Measurements from ENCODE around the gene PWWP3B. TPM values are rescaled to one million over a fixed set of nuclear protein-coding genes. Genes with fewer than 3 reads are reported as not detected.

PWWP3B gene
- total and polyA plus RNA-seq, 2 of the 13 experiments (the other 11 are each of a cell fraction or from before 2014, with no cell fraction given) = 0.04 TPM; not detected in 1

- no peak for TF ChIP-seq PRDM15 (CRISPR knock-in tag; IDR thresholded peaks at IDR 0.05)
Observed at GRCh38 chrX:106208154-106208553, 40.0 kb downstream of the PWWP3B start (continued).

Other genes with a start within 250 kb of the PWWP3B start
- gene SERPINA7, start 129.6 kb upstream of the PWWP3B start, total RNA-seq (2016; rRNA removed; fragmentation: Illumina TruSeq; extraction: Trizol) = 163 and 315 TPM in 2 replicates
- gene SERPINA7, start 129.6 kb upstream of the PWWP3B start, polyA plus RNA-seq (2011; rRNA removed) = 421 and 456 TPM in 2 replicates

Data from HepG2 (cell line).